ENCODE measurements around the gene CLCN7.

GRCh38 chr16:1449201-1449788, 25.5 kb downstream of the CLCN7 start:
- TF ChIP-seq USF2 (CRISPR knock-in tag; IDR thresholded peaks at IDR 0.05) (no peak), EP300 (IDR thresholded peaks at IDR 0.05; ENCODE audit: low read length) (no peak), SRSF1 (IDR thresholded peaks at IDR 0.05; ENCODE audit: low read depth, low read length) (no peak), CREB5 (CRISPR knock-in tag; IDR thresholded peaks at IDR 0.05) (no peak), NFYB (IDR thresholded peaks at IDR 0.05; ENCODE audit: extremely low read depth, insufficient read length) (no peak), RAD51 (IDR thresholded peaks at IDR 0.05; ENCODE audit: borderline replicate concordance, low read depth) (no peak), TOE1 (IDR thresholded peaks at IDR 0.05; ENCODE audit: borderline replicate concordance) (no peak), TOE1 (CRISPR knock-in tag; IDR thresholded peaks at IDR 0.05; ENCODE audit: borderline replicate concordance, low read depth) (no peak), POLR2AphosphoS2 (IDR thresholded peaks at IDR 0.05; ENCODE audit: low read length) (no peak), ATF3 (IDR thresholded peaks at IDR 0.05) (no peak), ATF3 (CRISPR knock-in tag; conservative IDR thresholded peaks at IDR 0.05) (no peak), ZKSCAN1 (IDR thresholded peaks at IDR 0.05; ENCODE audit: low read depth, low read length) (no peak)
- TF ChIP-seq, protein P1, sequence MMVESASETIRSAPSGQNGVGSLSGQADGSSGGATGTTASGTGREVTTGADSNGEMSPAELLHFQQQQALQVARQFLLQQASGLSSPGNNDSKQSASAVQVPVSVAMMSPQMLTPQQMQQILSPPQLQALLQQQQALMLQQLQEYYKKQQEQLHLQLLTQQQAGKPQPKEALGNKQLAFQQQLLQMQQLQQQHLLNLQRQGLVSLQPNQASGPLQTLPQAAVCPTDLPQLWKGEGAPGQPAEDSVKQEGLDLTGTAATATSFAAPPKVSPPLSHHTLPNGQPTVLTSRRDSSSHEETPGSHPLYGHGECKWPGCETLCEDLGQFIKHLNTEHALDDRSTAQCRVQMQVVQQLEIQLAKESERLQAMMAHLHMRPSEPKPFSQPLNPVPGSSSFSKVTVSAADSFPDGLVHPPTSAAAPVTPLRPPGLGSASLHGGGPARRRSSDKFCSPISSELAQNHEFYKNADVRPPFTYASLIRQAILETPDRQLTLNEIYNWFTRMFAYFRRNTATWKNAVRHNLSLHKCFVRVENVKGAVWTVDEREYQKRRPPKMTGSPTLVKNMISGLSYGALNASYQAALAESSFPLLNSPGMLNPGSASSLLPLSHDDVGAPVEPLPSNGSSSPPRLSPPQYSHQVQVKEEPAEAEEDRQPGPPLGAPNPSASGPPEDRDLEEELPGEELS (CRISPR knock-in tag; IDR thresholded peaks at IDR 0.05; ENCODE audit: borderline replicate concordance): no peak
- TF ChIP-seq, protein P2, sequence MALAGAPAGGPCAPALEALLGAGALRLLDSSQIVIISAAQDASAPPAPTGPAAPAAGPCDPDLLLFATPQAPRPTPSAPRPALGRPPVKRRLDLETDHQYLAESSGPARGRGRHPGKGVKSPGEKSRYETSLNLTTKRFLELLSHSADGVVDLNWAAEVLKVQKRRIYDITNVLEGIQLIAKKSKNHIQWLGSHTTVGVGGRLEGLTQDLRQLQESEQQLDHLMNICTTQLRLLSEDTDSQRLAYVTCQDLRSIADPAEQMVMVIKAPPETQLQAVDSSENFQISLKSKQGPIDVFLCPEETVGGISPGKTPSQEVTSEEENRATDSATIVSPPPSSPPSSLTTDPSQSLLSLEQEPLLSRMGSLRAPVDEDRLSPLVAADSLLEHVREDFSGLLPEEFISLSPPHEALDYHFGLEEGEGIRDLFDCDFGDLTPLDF (CRISPR knock-in tag; IDR thresholded peaks at IDR 0.05): no peak

All from K562 (cell line).